Aorta (tissue), 5 donors: Measurements from ENCODE around the gene FOXF2. TPM values are rescaled to one million over a fixed set of nuclear protein-coding genes. Genes with fewer than 3 reads are reported as not detected.

ENCODE experiments used
- ATAC-seq: fragments of 200-7000 bp; cut with Tn5 transposase; one replicate; pipeline ENCODE4 v1.9.1; 2022; ENCODE audit warnings: moderate library complexity; ENCODE audit not compliant: low FRiP score
- DNase-seq, 2 donors: peaks; one replicate each; pipeline ENCODE4 v3.0.0-alpha.2; 2020
- H3K27ac ChIP-seq, 2 donors: one replicate each; pipeline ENCODE4 v1.5.1; 2013; ENCODE audit warnings: low read length in 2 of 2, mild to moderate bottlenecking in 2 of 2, moderate library complexity in 2 of 2, control low read depth in 1 of 2, inconsistent platforms in 1 of 2, low read depth in 1 of 2
- H3K27me3 ChIP-seq, 2 donors: one replicate each; pipeline ENCODE4 v1.6.1; 2013; ENCODE audit warnings: control low read depth in 1 of 2, low read length in 1 of 2, mild to moderate bottlenecking in 1 of 2, moderate library complexity in 1 of 2; ENCODE audit not compliant: insufficient read depth in 2 of 2, control insufficient read depth in 1 of 2
- H3K36me3 ChIP-seq, 2 donors: one replicate each; pipeline ENCODE4 v1.6.1; 2013; ENCODE audit warnings: control low read depth in 1 of 2, low read length in 1 of 2, mild to moderate bottlenecking in 1 of 2; ENCODE audit not compliant: insufficient read depth in 2 of 2, control insufficient read depth in 1 of 2
- H3K4me1 ChIP-seq, 2 donors: one replicate each; pipeline ENCODE4 v1.6.1; 2013; ENCODE audit warnings: low read length in 2 of 2, control low read depth in 1 of 2, mild to moderate bottlenecking in 1 of 2, moderate library complexity in 1 of 2; ENCODE audit not compliant: insufficient read depth in 2 of 2, control insufficient read depth in 1 of 2
- H3K4me3 ChIP-seq, 2 donors: one replicate each; pipeline ENCODE4 v1.5.1; 2013; ENCODE audit warnings: low read length in 2 of 2, control low read depth in 1 of 2, mild to moderate bottlenecking in 1 of 2
- H3K9me3 ChIP-seq: one replicate; pipeline ENCODE4 v1.6.1; 2013; ENCODE audit warnings: mild to moderate bottlenecking, low read length; ENCODE audit not compliant: control insufficient read depth
- WGBS, 2 donors: extraction: QIAGEN DNeasy Blood & Tissue Kit; methylation state at CpG; one replicate each; pipeline ENCODE4 v1.1.7; 2013; 5-methylcytosine and 5-hydroxymethylcytosine counted together
- intact Hi-C, 2 donors: fragments of 100-400 bp; cut with DNase I; formaldehyde crosslinking; loops; one replicate each; pipeline versions ENCODE4 v1.14.2 to v1.15.0; 2022
- polyA plus RNA-seq, 2 donors: library from polyadenylated mRNA; stranded (reverse); fragments of 200-250 nt; gene quantifications; one replicate each; pipeline ENCODE4 v1.2.3, GENCODE V29; 2013
- total RNA-seq, 2 donors: library from RNA; stranded (reverse); fragmentation: NEBNext Ultra II Directional; extraction: Animal tissue kit (Norgen Biotek cat#: 25700); gene quantifications; one replicate each; pipeline ENCODE4 v1.2.1, GENCODE V29; 2021
- donor health status: healthy with polysubstance abuse.
- donor health status: Bipolar disorder and iron deficiency.
- donor health status: DM: no; HTN: no; CAD: no.
- donor health status: DM: no; HTN: no; CAD: no.
- donor health status: DM: yes; HTN: yes; CAD: no.

The FOXF2 gene
- total and polyA plus RNA-seq, 4 donors: 0.52 to 0.69 TPM; not detected in 2

DNA sequence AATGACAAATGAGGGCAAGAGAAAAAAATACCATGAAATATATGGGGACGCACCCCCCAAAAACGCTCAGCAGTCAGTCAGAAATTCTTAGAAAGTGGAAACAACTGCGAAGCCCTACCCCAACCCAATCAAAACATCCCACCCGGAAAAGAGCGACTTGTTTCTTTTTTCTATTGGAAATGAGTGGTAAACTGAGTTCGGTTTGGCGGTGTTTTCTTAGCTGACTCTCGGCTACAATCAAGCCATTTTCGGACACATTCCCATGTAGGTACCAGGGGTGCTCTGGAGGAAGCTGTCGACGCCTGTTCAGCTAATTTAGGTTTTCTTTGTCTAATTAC lies 1.9 kb upstream of the FOXF2 start:
- Histone ChIP-seq H3K9me3 (no peaks in the 10 kb centered on the region), H3K4me1 (no peaks in the 10 kb centered on the region), H3K4me3 (no peak overlapping the region), H3K36me3 (no peaks in the 10 kb centered on the region), H3K27me3 (no peaks in the 10 kb centered on the region), H3K27ac (no peak overlapping the region)
- ATAC-seq: no peak
- DNase-seq: no peak
- intact Hi-C loops: no loop called here
- WGBS, 2 donors: 69 to 78% methylated on average over 11 of the region's 11 CpGs

DNA sequence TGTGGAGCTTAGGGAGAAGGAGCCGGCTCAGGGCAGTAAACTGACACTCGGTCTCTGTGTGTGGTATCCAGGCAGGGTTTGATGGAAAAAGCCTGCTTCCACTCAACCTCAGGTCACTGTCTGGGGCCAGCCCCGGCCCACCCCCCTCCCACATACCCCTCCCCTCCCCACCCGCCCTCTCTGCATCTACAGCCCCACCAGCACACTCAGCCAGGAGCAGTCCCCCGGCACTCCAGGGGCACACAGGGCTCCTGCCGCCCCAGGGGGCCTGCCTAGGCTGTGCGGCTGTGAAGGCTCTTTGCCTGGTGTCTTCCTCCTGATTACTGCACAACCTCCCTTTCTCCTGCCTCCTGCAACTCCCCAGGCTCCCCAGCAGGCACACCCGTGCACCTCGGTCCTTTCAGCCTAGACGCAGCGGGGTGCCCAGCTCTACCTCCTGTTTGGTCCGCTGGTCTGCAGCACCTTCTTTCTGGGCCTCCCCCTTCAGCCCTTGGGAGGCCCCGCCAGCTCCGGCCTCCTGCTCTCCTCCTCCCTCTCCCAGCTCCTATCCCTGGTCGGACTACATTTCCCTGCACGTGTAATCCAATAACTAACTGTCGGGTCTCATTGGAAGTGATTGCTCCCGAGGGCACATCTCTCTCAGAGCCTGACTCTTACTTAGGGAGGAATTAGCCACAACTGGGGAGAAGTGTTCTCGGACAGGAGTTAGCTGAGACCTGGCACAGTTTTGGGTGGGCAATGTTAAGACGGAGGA lies 1.3 kb upstream of the FOXF2 start:
- Histone ChIP-seq H3K4me3 (no peak overlapping the region), H3K36me3 (no peaks in the 10 kb centered on the region), H3K9me3 (no peaks in the 10 kb centered on the region), H3K27me3 (no peaks in the 10 kb centered on the region), H3K27ac (no peak overlapping the region), H3K4me1 (no peaks in the 10 kb centered on the region)
- intact Hi-C loops: no loop called here
- WGBS, 2 donors: 30 to 41% methylated on average over 17 to 20 of the region's 20 CpGs
- ATAC-seq (no peak), DNase-seq (no peak)

DNA sequence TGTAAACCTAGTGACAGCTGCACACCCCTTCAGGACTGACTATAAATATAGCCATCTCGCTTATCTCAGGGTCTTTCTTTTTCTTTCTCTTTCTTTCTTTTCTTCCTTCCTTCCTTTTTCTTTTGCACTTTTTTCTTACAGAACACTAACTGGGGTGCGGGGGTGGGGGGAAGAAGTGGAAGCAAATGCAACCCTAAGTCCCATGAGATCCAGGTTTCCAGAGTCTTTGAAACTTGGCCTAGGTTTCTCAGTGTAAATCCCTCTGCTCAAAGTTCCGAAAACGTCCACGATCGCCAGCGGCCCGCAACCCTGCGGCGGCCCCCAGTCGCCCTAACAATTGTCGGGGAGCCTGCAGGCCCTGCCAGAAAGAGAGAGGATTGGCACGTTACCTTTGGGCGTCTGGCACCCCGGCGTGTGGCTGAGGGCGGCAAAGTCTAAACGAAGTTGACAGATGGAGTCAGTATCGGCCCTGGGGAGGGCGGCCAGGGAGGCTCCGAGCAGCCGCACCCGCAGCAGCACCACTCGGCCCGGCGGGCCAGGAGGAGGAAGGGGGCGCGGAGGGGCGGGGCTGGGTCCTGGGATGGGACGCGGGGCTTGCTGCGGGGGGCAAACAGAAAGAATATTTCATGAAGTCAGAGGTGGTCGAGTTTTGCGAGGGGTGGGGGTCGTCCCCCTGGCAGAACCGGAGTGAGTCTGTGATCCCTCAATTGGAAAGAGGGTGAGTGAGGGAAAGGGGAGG lies 577 bp upstream of the FOXF2 start:
- Histone ChIP-seq H3K4me1 (no peaks in the 10 kb centered on the region), H3K9me3 (no peaks in the 10 kb centered on the region), H3K36me3 (no peaks in the 10 kb centered on the region), H3K27ac (no peak overlapping the region), H3K27me3 (no peaks in the 10 kb centered on the region), H3K4me3 (peak overlapping the region in 1 of 2 donors; percentile 6)
- 7% methylated on average over 36 of the region's 36 CpGs for WGBS, 2 donors
- DNase-seq (no peak), ATAC-seq (no peak)
- intact Hi-C loops: no loop called here

DNA sequence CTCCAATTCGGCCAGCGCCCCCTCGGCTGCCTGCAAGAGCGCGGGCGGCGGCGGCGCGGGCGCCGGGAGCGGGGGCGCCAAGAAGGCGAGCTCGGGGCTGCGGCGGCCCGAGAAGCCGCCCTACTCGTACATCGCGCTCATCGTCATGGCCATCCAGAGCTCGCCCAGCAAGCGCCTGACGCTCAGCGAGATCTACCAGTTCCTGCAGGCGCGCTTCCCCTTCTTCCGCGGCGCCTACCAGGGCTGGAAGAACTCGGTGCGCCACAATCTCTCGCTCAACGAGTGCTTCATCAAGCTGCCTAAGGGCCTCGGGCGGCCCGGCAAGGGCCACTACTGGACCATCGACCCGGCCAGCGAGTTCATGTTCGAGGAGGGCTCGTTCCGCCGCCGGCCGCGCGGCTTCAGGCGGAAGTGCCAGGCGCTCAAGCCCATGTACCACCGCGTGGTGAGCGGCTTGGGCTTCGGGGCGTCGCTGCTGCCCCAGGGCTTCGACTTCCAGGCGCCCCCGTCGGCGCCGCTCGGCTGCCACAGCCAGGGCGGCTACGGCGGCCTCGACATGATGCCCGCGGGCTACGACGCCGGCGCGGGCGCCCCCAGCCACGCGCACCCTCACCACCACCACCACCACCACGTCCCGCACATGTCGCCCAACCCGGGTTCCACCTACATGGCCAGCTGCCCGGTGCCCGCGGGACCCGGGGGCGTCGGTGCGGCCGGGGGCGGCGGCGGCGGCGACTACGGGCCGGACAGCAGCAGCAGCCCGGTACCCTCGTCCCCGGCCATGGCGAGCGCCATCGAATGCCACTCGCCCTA lies 963 bp downstream of the FOXF2 start:
- Histone ChIP-seq H3K4me3 (peak overlapping the region; percentile 45 to 49), H3K4me1 (no peaks in the 10 kb centered on the region), H3K9me3 (no peaks in the 10 kb centered on the region), H3K27ac (no peak overlapping the region), H3K27me3 (peaks cover 0 to 2% of the 10 kb centered on the region in 2 donors), H3K36me3 (no peaks in the 10 kb centered on the region)
- WGBS, 2 donors: 1% methylated on average over 66 to 106 of the region's 106 CpGs
- peak; percentile 6 for ATAC-seq
- intact Hi-C loops: no loop called here
- no peak for DNase-seq

DNA sequence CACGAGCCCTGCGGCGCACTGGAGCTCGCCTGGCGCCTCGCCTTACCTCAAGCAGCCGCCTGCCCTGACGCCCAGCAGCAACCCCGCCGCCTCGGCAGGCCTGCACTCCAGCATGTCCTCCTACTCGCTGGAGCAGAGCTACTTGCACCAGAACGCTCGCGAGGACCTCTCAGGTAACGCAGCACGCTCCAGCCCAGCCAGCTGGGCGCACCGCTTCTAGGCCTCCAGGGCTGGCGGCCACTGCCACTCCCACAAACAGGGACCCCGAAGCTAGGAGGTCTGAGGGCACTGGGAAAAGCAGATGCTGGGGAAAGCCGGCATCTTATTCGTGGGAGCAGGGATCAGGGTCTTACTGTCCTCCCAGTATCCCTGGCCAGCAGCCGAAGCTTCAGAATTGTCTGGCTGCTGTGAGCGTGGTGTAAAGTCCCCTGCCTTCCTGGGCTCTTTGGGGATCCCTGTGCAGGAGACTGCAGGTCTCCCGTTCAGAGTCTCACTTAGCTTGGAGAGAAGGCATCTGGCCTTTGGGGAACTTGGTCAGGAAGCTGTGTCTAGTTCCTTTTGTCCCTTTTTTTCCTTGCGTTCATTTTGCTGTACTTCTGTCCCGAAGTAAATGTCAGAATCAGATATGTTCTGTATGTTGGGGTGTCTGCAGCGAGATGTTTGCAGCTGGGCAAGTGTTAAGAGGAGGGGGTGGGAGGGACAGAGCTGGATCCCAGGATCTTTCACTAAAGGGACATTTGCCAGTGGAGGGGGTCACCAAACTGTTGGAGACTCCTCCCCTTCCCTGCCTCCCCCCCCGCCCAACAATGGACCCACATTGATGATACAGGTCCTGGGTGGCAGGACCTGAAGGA lies 1.8 kb downstream of the FOXF2 start:
- WGBS, 2 donors: 11 to 12% methylated on average over 30 of the region's 30 CpGs
- Histone ChIP-seq H3K4me1 (no peaks in the 10 kb centered on the region), H3K9me3 (no peaks in the 10 kb centered on the region), H3K27ac (no peak overlapping the region), H3K4me3 (no peak overlapping the region), H3K36me3 (no peaks in the 10 kb centered on the region), H3K27me3 (peaks cover 0 to 2% of the 10 kb centered on the region in 2 donors)
- ATAC-seq (no peak), DNase-seq (no peak)
- intact Hi-C loops: no loop called here

DNA sequence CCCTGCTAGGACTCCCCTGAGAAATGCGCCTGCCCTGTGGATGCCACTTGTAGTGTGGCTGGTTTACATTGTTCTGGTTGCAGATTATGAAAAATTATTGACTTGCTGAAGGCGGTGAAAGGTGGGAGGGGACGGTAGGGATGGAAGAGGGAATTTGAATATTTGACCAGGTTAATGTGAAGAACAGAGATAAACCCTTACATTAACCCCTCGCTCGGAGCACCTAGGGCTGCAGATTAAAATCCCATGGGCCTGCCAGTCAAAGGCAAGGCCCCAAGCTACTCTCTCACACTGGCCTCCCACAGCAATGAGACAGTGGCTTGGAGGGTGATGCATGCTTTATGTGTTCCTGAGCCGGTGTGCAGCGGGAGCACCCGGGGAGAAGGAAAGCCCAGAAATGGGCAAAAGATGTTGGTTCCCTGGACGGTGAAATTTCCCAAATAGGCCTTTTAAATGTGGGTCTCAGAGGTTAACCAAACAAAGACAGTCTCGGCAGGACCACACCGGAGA lies 2.5 kb downstream of the FOXF2 start:
- WGBS, 2 donors: 64 to 65% methylated on average over 11 of the region's 11 CpGs
- intact Hi-C loops: no loop called here
- Histone ChIP-seq H3K27me3 (peaks cover 0 to 2% of the 10 kb centered on the region in 2 donors), H3K9me3 (no peaks in the 10 kb centered on the region), H3K4me1 (no peaks in the 10 kb centered on the region), H3K27ac (no peak overlapping the region), H3K36me3 (no peaks in the 10 kb centered on the region), H3K4me3 (no peak overlapping the region)
- DNase-seq (no peak), ATAC-seq (no peak)

DNA sequence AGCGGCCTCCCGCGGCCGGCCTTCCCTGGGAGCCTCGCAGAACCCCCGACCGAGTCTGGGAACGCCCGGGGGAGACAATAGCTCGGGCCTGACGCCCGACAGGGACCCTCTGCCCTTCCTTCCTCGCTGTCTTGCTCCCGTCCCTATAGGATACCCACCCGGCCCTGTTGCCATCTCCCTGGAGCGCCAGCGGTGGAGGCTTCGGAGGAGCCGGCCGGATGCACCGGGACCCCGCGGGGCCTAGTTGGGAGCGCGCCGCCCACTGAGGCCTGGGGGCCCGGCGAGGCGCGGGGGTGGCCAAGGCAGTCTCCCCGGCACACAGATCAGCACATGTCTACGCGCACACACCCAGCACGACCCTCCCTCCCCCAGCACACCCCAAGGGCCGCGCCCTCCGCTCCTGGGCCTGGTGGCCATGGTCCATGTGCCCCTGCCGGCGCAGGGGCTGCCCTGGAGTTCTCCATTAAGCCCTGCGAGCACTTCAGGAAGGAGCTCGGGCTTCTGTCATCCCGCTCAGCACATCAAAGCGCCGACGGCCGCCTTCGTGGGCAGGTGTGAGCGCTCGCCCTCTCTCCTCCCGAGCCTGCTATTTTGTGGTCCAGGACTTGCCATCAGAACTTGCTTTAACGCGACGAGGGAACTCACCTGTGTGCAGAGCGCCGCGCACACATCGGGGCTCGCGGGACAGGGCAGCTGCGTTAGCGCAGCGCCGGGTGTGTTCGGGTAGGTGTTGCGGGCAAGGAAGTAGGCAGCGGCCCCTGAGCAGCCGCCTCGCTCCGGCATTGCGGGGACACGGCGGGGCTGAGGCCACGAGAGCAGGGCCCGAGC lies 3.7 kb downstream of the FOXF2 start:
- H3K27ac ChIP-seq: no peak overlapping the region
- no peak for DNase-seq
- H3K4me1 ChIP-seq: no peaks in the 10 kb centered on the region
- H3K36me3 ChIP-seq: no peaks in the 10 kb centered on the region
- H3K4me3 ChIP-seq: no peak overlapping the region
- intact Hi-C loops: no loop called here
- 8% methylated on average over 57 to 74 of the region's 74 CpGs for WGBS, 2 donors
- no peak for ATAC-seq
- no peaks in the 10 kb centered on the region for H3K9me3 ChIP-seq
- peaks cover 0 to 2% of the 10 kb centered on the region in 2 donors for H3K27me3 ChIP-seq
